ENCODE measurements around the gene POTEM.
"Not testable (repeated sequence)": the region's sequence is repeated elsewhere in the genome, so short reads cannot be mapped to it uniquely, and the experiment has no call there.

- TF ChIP-seq, protein P1, sequence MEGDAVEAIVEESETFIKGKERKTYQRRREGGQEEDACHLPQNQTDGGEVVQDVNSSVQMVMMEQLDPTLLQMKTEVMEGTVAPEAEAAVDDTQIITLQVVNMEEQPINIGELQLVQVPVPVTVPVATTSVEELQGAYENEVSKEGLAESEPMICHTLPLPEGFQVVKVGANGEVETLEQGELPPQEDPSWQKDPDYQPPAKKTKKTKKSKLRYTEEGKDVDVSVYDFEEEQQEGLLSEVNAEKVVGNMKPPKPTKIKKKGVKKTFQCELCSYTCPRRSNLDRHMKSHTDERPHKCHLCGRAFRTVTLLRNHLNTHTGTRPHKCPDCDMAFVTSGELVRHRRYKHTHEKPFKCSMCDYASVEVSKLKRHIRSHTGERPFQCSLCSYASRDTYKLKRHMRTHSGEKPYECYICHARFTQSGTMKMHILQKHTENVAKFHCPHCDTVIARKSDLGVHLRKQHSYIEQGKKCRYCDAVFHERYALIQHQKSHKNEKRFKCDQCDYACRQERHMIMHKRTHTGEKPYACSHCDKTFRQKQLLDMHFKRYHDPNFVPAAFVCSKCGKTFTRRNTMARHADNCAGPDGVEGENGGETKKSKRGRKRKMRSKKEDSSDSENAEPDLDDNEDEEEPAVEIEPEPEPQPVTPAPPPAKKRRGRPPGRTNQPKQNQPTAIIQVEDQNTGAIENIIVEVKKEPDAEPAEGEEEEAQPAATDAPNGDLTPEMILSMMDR (IDR thresholded peaks at IDR 0.05): not testable (repeated sequence)
- TF ChIP-seq EP300 (IDR thresholded peaks at IDR 0.05): not testable (repeated sequence)
Measured at GRCh38 chr14:19011703-19012102, 44.5 kb downstream of the POTEM start.
